KMS-11 (cell line): Measurements from ENCODE around the gene KLHL29.

Experiments
- H2AFZ ChIP-seq: fragments of 200-600 bp; sonication (generic); 2 replicates; pipeline ENCODE4 v1.6.1; 2016; ENCODE audit warnings: antibody characterized with exemption, mixed run types, low read depth
- H3K27ac ChIP-seq: fragments of 200-600 bp; sonication (generic); 2 replicates; pipeline ENCODE4 v1.6.1; 2016; ENCODE audit warnings: mild to moderate bottlenecking, mixed run types
- H3K27me3 ChIP-seq: fragments of 200-600 bp; sonication (generic); 2 replicates; pipeline ENCODE4 v1.6.1; 2017; ENCODE audit warnings: mild to moderate bottlenecking, low read depth, mixed run types, moderate library complexity; ENCODE audit not compliant: insufficient read depth
- H3K36me3 ChIP-seq: fragments of 200-600 bp; sonication (generic); 2 replicates; pipeline ENCODE4 v1.6.1; 2017; ENCODE audit warnings: mild to moderate bottlenecking, mixed run types; ENCODE audit not compliant: insufficient read depth
- H3K4me1 ChIP-seq: fragments of 200-600 bp; sonication (generic); 2 replicates; pipeline ENCODE4 v1.6.1; 2016; ENCODE audit warnings: mild to moderate bottlenecking, low read depth, mixed run types; ENCODE audit not compliant: poor library complexity, severe bottlenecking
- H3K4me2 ChIP-seq: fragments of 200-600 bp; sonication (generic); 2 replicates; pipeline ENCODE4 v1.7.0; 2016; ENCODE audit warnings: mild to moderate bottlenecking, mixed run types
- H3K4me3 ChIP-seq: fragments of 200-600 bp; sonication (generic); IDR thresholded peaks from 2 replicates; pipeline ENCODE4 v1.6.1; 2017; ENCODE audit warnings: low read depth, low read length, mixed read lengths; ENCODE audit not compliant: insufficient read depth
- H3K79me2 ChIP-seq: fragments of 200-600 bp; sonication (generic); 2 replicates; pipeline ENCODE4 v1.6.1; 2016; ENCODE audit warnings: low read depth, mixed run types; ENCODE audit not compliant: insufficient read depth
- H3K9ac ChIP-seq: fragments of 200-600 bp; sonication (generic); 2 replicates; pipeline ENCODE4 v1.6.1; 2016; ENCODE audit warnings: mild to moderate bottlenecking, mixed run types
- H4K20me1 ChIP-seq: fragments of 200-600 bp; sonication (generic); 2 replicates; pipeline ENCODE4 v1.6.1; 2016; ENCODE audit warnings: mild to moderate bottlenecking, mixed run types; ENCODE audit not compliant: insufficient read depth
- TF ChIP-seq, protein P1 (sequence below): fragments of 200-600 bp; sonication (generic); conservative IDR thresholded peaks from 2 replicates; pipeline ENCODE4 v1.6.1; 2017; ENCODE audit warnings: low read depth, mild to moderate bottlenecking, antibody characterized with exemption, low read length, moderate library complexity, mixed read lengths

Gene KLHL29

DNA sequence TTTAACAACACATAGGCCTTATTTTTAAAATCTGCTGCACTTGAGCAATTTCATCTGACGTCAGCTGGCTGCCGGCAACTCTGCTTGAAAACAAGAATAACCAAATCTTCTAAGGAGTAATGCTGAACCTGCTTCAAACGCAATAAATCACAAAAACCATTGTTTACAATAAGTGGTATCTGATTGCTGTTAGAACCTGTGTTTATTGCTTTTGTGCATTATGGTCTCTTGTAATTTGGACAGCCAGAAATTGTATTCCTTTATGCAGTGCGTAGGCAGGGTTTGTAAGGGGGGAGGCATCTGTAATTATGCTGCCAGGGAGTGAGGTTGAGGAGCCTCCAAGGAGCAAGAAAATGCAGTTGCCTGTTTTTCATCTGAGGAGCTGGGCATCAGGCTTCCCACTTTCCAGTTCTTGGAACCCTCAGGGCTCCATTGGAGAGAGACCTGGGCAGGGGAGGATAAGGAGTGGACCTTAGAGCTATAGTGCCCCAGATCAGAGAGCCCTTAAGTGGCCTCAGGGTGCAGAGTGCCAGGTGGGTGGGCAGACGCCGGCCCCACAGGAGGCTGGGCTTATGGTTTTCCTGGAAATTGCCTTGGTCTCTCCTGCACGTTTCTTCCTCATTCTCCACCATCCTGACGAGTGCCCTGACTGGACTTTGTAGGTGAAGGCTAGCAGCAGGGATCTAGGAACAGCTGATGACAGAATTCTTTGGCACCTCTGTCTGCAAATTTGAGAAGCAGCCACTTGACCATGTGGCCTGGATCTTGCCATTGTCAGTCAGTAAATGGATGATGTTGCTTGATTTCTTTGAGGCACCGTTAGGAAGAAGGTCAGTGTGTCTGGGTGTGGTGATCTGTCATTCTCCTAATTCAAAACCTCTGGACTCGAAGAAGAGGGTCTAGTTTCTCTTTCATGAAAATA is 129.2 kb downstream of the KLHL29 start:
- H3K9ac ChIP-seq: no peak overlapping the region
- no peaks in the 10 kb centered on the region for H3K79me2 ChIP-seq
- H3K4me3 ChIP-seq: no peak overlapping the region
- no peak overlapping the region for H3K4me2 ChIP-seq
- H2AFZ ChIP-seq: no peak overlapping the region
- H3K27ac ChIP-seq: no peak overlapping the region
- no peaks in the 10 kb centered on the region for H3K27me3 ChIP-seq
- no peaks in the 10 kb centered on the region for H3K36me3 ChIP-seq
- H4K20me1 ChIP-seq: no peaks in the 10 kb centered on the region
- no peaks in the 10 kb centered on the region for H3K4me1 ChIP-seq
- TF ChIP-seq, protein P1, sequence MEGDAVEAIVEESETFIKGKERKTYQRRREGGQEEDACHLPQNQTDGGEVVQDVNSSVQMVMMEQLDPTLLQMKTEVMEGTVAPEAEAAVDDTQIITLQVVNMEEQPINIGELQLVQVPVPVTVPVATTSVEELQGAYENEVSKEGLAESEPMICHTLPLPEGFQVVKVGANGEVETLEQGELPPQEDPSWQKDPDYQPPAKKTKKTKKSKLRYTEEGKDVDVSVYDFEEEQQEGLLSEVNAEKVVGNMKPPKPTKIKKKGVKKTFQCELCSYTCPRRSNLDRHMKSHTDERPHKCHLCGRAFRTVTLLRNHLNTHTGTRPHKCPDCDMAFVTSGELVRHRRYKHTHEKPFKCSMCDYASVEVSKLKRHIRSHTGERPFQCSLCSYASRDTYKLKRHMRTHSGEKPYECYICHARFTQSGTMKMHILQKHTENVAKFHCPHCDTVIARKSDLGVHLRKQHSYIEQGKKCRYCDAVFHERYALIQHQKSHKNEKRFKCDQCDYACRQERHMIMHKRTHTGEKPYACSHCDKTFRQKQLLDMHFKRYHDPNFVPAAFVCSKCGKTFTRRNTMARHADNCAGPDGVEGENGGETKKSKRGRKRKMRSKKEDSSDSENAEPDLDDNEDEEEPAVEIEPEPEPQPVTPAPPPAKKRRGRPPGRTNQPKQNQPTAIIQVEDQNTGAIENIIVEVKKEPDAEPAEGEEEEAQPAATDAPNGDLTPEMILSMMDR: no peak

DNA sequence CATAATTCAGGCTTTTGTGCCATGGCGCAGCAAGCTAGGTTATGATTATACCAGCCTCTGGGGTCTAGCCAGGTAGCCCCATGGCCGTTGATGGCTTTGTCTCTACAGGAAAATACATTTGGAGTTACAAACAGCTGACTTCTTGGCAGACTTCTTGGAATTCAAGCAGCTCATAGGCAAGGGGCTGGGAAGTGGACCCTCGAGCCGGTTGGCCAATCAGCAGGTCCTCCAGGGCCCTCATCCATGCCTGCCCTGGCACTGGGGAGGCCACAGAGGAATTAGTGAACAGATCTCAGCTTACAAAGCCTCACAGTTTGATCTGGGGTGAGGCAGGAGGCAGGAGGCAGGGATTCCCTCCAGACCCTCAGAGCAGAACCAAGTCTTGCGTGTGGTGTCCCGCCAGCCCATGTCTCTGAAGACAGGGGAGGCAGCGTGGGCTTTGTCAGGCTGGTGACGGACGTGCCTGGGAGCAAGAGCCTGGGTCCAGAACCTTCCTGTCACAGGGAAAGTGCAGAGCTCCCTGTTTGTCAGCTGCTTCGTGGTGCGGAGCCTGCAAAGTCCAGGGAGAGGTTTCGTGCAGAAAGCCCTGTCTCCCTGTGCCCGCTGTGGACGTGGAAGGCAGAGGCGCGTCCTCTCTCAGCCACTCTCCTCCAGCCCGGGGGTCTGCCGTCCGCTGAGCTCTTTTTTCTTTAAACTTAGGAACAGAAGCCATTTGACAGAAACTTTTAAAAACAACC is 131.7 kb downstream of the KLHL29 start:
- Histone ChIP-seq H3K27me3 (no peaks in the 10 kb centered on the region), H3K9ac (no peak overlapping the region), H3K4me2 (no peak overlapping the region), H3K27ac (no peak overlapping the region), H3K79me2 (no peaks in the 10 kb centered on the region), H3K36me3 (no peaks in the 10 kb centered on the region), H4K20me1 (no peaks in the 10 kb centered on the region), H3K4me3 (no peak overlapping the region), H2AFZ (no peak overlapping the region), H3K4me1 (no peaks in the 10 kb centered on the region)
- TF ChIP-seq, protein P1: no peak

DNA sequence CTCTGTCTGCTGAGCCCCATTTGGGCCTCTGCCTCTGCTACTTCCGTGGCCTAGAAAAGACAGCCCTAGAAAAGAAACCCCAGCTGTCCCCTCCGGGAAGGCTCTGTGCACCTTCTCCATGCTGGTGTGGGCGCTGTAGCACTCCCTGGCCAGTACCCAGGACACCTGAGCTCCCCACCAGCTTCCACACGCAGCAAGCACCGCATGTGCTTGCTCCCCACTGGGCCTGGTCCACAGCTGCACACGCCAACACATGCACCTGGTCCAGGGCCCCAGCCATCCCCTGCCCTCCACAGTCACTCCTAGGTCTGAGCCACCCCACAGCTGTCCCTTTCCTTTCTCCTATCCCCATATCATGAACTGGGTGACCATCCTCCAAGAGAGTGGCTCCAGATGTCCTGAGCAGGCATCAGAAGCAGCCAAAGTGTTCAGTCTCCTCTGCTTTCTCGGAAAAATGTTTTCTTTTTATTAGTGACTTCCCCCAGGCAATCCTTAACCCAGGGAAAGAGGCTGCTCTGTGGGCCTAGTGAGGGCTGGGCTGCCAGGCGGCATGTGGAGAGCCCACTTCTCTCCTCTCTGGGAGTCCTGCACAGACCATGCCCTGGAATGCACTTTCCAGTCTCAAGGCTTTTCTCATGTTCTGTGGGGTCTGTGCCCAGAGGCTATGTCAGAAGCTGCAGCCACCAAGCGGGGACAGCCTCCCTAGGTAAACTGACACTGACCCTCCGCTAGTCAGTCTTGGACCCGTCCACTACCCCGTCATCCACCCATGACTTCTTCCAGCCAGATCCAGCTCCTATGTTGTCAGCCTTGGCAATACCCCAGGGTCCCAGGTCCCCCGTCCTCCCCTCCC is 133.7 kb downstream of the KLHL29 start:
- H3K4me1 ChIP-seq: no peaks in the 10 kb centered on the region
- H3K4me2 ChIP-seq: no peak overlapping the region
- no peaks in the 10 kb centered on the region for H3K27me3 ChIP-seq
- H3K79me2 ChIP-seq: no peaks in the 10 kb centered on the region
- H3K9ac ChIP-seq: no peak overlapping the region
- H3K4me3 ChIP-seq: no peak overlapping the region
- no peaks in the 10 kb centered on the region for H3K36me3 ChIP-seq
- no peak overlapping the region for H3K27ac ChIP-seq
- TF ChIP-seq, protein P1: no peak
- no peaks in the 10 kb centered on the region for H4K20me1 ChIP-seq
- H2AFZ ChIP-seq: no peak overlapping the region

- no peak overlapping the region for H3K9ac ChIP-seq
- no peaks in the 10 kb centered on the region for H3K36me3 ChIP-seq
- H3K27ac ChIP-seq: no peak overlapping the region
- H3K4me1 ChIP-seq: no peaks in the 10 kb centered on the region
- no peaks in the 10 kb centered on the region for H4K20me1 ChIP-seq
- H3K27me3 ChIP-seq: no peaks in the 10 kb centered on the region
- no peak overlapping the region for H3K4me3 ChIP-seq
- no peak overlapping the region for H2AFZ ChIP-seq
- no peak overlapping the region for H3K4me2 ChIP-seq
- TF ChIP-seq, protein P1: no peak
- H3K79me2 ChIP-seq: no peaks in the 10 kb centered on the region
These were observed 134.3 kb downstream of the KLHL29 start for GRCh38 chr2:23519334-23519651.
